Activated gamma-delta T cell (primary cell): ENCODE measurements around the gene MLLT3.
"Not testable (repeated sequence)": the region's sequence is repeated elsewhere in the genome, so short reads cannot be mapped to it uniquely, and the experiment has no call there.

Source experiments
- DNase-seq: peaks from one replicate; lab custom pipeline; 2025; lab: John Stamatoyannopoulos, UW

MLLT3 gene

GRCh38 chr9:20597862-20598261 lies 24.4 kb downstream of the MLLT3 start:
- no peak for DNase-seq

- no peak for DNase-seq
These were observed 27.7 kb downstream of the MLLT3 start for GRCh38 chr9:20594608-20595007.

GRCh38 chr9:20593537-20593936 lies 28.8 kb downstream of the MLLT3 start:
- no peak for DNase-seq

GRCh38 chr9:20593105-20593504 lies 29.2 kb downstream of the MLLT3 start:
- DNase-seq, result no peak

GRCh38 chr9:20592673-20593072 lies 29.6 kb downstream of the MLLT3 start:
- no peak for DNase-seq

GRCh38 chr9:20591223-20591622 lies 31.1 kb downstream of the MLLT3 start:
- no peak for DNase-seq

GRCh38 chr9:20584968-20585643 lies 37.2 kb downstream of the MLLT3 start:
- no peak for DNase-seq

- not testable (repeated sequence) for DNase-seq
These were observed 39.2 kb downstream of the MLLT3 start for GRCh38 chr9:20583088-20583487.

- DNase-seq, result no peak
These were observed 40.1 kb downstream of the MLLT3 start for GRCh38 chr9:20582150-20582549.

- DNase-seq, result no peak
These were observed 41.6 kb downstream of the MLLT3 start for GRCh38 chr9:20580673-20581072.

- no peak for DNase-seq
These were observed 42.6 kb downstream of the MLLT3 start for GRCh38 chr9:20579524-20580314.

- no peak for DNase-seq
These were observed 49.3 kb downstream of the MLLT3 start for GRCh38 chr9:20573023-20573422.

- DNase-seq, result no peak
These were observed 51.5 kb downstream of the MLLT3 start for GRCh38 chr9:20570756-20571155.

- DNase-seq, result no peak
These were observed 52.2 kb downstream of the MLLT3 start for GRCh38 chr9:20570087-20570486.

- no peak for DNase-seq
These were observed 52.8 kb downstream of the MLLT3 start for GRCh38 chr9:20569525-20569924.

GRCh38 chr9:20568400-20568799 lies 53.9 kb downstream of the MLLT3 start:
- DNase-seq, result no peak

- DNase-seq, result no peak
These were observed 55.9 kb downstream of the MLLT3 start for GRCh38 chr9:20566401-20566800.

- DNase-seq, result no peak
These were observed 57.6 kb downstream of the MLLT3 start for GRCh38 chr9:20564650-20565049.

- DNase-seq, result no peak
These were observed 58.4 kb downstream of the MLLT3 start for GRCh38 chr9:20563917-20564316.

GRCh38 chr9:20562051-20562450 lies 60.2 kb downstream of the MLLT3 start:
- no peak for DNase-seq

GRCh38 chr9:20561531-20561930 lies 60.8 kb downstream of the MLLT3 start:
- no peak for DNase-seq

GRCh38 chr9:20559231-20559890 lies 62.9 kb downstream of the MLLT3 start:
- no peak for DNase-seq

GRCh38 chr9:20558566-20559016 lies 63.7 kb downstream of the MLLT3 start:
- DNase-seq, result no peak
